Left ventricle myocardium inferior (tissue), 1 donor: Measurements from ENCODE around the gene NLGN1. TPM values are rescaled to one million over a fixed set of nuclear protein-coding genes. Genes with fewer than 3 reads are reported as not detected.

Experiments
- DNase-seq: peaks from one replicate; pipeline ENCODE4 v3.0.0-alpha.2; 2020
- H3K27ac ChIP-seq: fragments of 200-600 bp; replicated peaks from 2 replicates; pipeline ENCODE4 v1.8.0; 2021
- H3K27me3 ChIP-seq: fragments of 200-600 bp; 2 replicates; pipeline ENCODE4 v1.8.0; 2021; ENCODE audit warnings: low read depth
- H3K36me3 ChIP-seq: fragments of 200-600 bp; 2 replicates; pipeline ENCODE4 v1.8.0; 2021
- H3K4me1 ChIP-seq: fragments of 200-600 bp; 2 replicates; pipeline ENCODE4 v1.8.0; 2021
- H3K4me3 ChIP-seq: fragments of 200-600 bp; 2 replicates; pipeline ENCODE4 v1.8.0; 2021; ENCODE audit warnings: mild to moderate bottlenecking, moderate library complexity
- H3K9me3 ChIP-seq: fragments of 200-600 bp; replicated peaks from 2 replicates; pipeline ENCODE4 v1.8.0; 2021
- intact Hi-C: fragments of 100-400 bp; cut with micrococcal nuclease; formaldehyde crosslinking; loops from one replicate; pipeline ENCODE4 v1.11.0; 2022
- total RNA-seq: library from RNA; stranded (reverse); fragmentation: NEBNext Ultra II Directional; extraction: Animal tissue kit (Norgen Biotek cat#: 25700); gene quantifications from one replicate; pipeline ENCODE4 v1.2.1, GENCODE V29; 2021
- TF ChIP-seq, protein P1 (sequence below): fragments of 200-600 bp; IDR thresholded peaks from 2 replicates; pipeline ENCODE4 v1.8.0; 2021; ENCODE audit warnings: antibody characterized with exemption, mild to moderate bottlenecking, borderline replicate concordance
- donor health status: DM: no; HTN: yes; CAD: no; lungs with severe emphysema.

The NLGN1 gene
- total RNA-seq, 1 donor from 2014 or later, result 13.7 TPM

DNA sequence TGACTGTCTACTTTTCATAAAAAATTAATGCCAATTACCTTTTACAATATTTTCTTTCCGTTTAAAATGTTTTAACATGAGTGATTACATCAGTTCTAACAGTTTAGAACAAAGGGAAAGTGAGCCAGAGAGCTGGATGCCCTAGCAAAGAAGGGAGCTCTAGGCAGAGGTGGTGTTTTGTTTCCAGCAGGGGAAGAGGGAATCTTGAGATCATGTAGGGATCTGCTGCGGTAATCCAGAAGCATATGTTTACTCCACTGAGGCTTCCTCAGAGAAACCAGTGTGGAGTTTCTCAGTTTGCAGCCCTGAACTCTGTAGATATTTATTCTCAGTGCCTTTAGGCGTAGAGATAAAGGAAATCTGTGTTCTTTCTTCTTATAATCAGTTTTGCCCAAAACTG lies 399.3 kb downstream of the NLGN1 start:
- intact Hi-C loops, result no loop called here

DNA sequence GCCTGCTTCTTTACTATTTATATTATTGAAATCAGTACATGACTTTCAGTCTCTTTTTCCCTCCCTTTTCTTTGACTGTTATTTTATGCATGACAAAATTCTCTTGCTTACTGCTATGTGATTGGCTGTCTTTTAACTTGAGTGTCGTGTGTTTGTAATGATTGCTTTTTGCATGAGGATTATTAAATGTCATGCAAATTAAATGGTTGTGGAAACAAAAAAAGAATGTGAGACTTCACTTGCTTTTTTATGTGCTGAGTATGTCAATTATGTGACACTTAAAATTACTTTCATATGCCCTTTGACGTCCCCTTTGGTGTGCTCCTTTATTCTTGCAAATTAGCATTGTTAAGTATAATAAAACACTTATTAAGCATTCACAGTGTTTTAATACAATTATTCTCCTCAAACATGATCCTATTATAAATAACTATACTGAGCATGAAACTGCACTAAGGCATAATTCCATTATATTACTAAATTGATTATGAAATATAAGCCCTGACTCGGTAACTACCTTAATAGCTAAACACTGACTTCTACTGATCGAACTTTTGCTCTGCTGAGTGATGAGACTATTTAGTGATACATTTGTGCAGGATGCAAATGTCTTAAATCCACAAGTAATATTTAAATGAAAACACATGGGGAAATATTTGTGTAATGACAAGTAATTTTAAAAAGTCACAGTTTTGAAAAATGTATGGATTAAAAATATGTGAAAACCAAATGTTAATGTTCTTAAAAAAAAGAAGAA lies 401.7 kb downstream of the NLGN1 start:
- DNase-seq, result no peak
- no peak overlapping the region for H3K4me3 ChIP-seq
- H3K36me3 ChIP-seq, result no peaks in the 10 kb centered on the region
- intact Hi-C loops, result no loop called here
- H3K9me3 ChIP-seq, result no peaks in the 10 kb centered on the region
- H3K27ac ChIP-seq, result no peak overlapping the region
- no peaks in the 10 kb centered on the region for H3K4me1 ChIP-seq
- TF ChIP-seq, protein P1, sequence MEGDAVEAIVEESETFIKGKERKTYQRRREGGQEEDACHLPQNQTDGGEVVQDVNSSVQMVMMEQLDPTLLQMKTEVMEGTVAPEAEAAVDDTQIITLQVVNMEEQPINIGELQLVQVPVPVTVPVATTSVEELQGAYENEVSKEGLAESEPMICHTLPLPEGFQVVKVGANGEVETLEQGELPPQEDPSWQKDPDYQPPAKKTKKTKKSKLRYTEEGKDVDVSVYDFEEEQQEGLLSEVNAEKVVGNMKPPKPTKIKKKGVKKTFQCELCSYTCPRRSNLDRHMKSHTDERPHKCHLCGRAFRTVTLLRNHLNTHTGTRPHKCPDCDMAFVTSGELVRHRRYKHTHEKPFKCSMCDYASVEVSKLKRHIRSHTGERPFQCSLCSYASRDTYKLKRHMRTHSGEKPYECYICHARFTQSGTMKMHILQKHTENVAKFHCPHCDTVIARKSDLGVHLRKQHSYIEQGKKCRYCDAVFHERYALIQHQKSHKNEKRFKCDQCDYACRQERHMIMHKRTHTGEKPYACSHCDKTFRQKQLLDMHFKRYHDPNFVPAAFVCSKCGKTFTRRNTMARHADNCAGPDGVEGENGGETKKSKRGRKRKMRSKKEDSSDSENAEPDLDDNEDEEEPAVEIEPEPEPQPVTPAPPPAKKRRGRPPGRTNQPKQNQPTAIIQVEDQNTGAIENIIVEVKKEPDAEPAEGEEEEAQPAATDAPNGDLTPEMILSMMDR, result no peak
- no peaks in the 10 kb centered on the region for H3K27me3 ChIP-seq

More for the DNA sequence above, 399.3 kb downstream of the NLGN1 start:
- DNase-seq, result no peak
- Histone ChIP-seq H3K4me3 (no peak overlapping the region), H3K36me3 (no peaks in the 10 kb centered on the region), H3K9me3 (no peaks in the 10 kb centered on the region), H3K4me1 (no peaks in the 10 kb centered on the region), H3K27ac (no peak overlapping the region), H3K27me3 (no peaks in the 10 kb centered on the region)
- TF ChIP-seq, protein P1, result no peak

- Histone ChIP-seq H3K27ac (no peak overlapping the region), H3K9me3 (no peaks in the 10 kb centered on the region), H3K27me3 (no peaks in the 10 kb centered on the region), H3K4me3 (no peak overlapping the region), H3K4me1 (no peaks in the 10 kb centered on the region), H3K36me3 (no peaks in the 10 kb centered on the region)
- intact Hi-C loops, result no loop called here
- TF ChIP-seq, protein P1, result no peak
- DNase-seq, result no peak
Measured at GRCh38 chr3:173800154-173800553, 402.6 kb downstream of the NLGN1 start.

DNA sequence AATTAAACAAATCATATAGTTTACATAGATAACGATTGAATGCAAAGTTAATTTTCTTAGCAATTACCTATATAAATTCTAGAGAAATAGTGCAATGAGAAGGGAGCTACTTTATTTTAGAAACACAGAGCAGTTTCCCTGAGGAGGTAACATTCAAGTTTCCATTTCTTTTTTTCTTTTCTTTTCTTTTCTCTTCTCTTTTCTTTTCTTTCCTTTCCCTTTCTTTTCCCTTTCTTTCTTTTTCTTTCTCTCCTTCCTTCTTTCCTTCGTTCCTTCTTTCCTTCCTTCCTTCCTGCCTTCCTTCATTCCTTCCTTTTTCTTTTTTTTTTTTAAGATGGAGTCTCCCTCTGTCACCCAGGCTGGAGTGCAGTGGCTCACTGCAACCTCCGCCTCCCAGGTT lies 417.3 kb downstream of the NLGN1 start:
- intact Hi-C loops, result no loop called here
- TF ChIP-seq, protein P1, result no peak

GRCh38 chr3:173819368-173819767 lies 421.8 kb downstream of the NLGN1 start:
- no peak overlapping the region for H3K4me3 ChIP-seq
- intact Hi-C loops, result no loop called here
- H3K9me3 ChIP-seq, result no peaks in the 10 kb centered on the region
- no peak for DNase-seq
- H3K4me1 ChIP-seq, result no peaks in the 10 kb centered on the region
- no peak overlapping the region for H3K27ac ChIP-seq
- TF ChIP-seq, protein P1, result no peak
- no peaks in the 10 kb centered on the region for H3K36me3 ChIP-seq
- no peaks in the 10 kb centered on the region for H3K27me3 ChIP-seq

More for the DNA sequence above, 417.3 kb downstream of the NLGN1 start:
- no peak overlapping the region for H3K27ac ChIP-seq
- H3K4me3 ChIP-seq, result no peak overlapping the region
- H3K36me3 ChIP-seq, result no peaks in the 10 kb centered on the region
- no peaks in the 10 kb centered on the region for H3K9me3 ChIP-seq
- DNase-seq, result no peak
- H3K4me1 ChIP-seq, result no peaks in the 10 kb centered on the region
- H3K27me3 ChIP-seq, result no peaks in the 10 kb centered on the region
